SK-N-MC (cell line): ENCODE data around the gene FTCD.

ENCODE experiments used
- EZH2 ChIP-seq: fragments of 200-600 bp; sonication (generic); IDR thresholded peaks from one replicate; pipeline ENCODE4 v1.6.1; 2017; ENCODE audit warnings: antibody characterized with exemption
- POLR2AphosphoS5 ChIP-seq: IDR thresholded peaks from 2 replicates; pipeline ENCODE4 v1.6.1; 2012; ENCODE audit warnings: mild to moderate bottlenecking, low read depth, low read length, borderline replicate concordance

GRCh38 chr21:46151261-46151988 lies 4.0 kb downstream of the FTCD start:
- no peak for TF ChIP-seq EZH2
- TF ChIP-seq POLR2AphosphoS5: no peak
